DMS153 treated with DMSO at 0.1 percent for 48 hours (cell line): Measurements from ENCODE around the gene RNF180.
"Not testable (repeated sequence)": the region's sequence is repeated elsewhere in the genome, so short reads cannot be mapped to it uniquely, and the experiment has no call there.

ENCODE experiments used
- DNase-seq: peaks from one replicate; lab custom pipeline; 2025; ENCODE audit not compliant: unreplicated experiment; lab: John Stamatoyannopoulos, UW

The RNF180 gene

DNA sequence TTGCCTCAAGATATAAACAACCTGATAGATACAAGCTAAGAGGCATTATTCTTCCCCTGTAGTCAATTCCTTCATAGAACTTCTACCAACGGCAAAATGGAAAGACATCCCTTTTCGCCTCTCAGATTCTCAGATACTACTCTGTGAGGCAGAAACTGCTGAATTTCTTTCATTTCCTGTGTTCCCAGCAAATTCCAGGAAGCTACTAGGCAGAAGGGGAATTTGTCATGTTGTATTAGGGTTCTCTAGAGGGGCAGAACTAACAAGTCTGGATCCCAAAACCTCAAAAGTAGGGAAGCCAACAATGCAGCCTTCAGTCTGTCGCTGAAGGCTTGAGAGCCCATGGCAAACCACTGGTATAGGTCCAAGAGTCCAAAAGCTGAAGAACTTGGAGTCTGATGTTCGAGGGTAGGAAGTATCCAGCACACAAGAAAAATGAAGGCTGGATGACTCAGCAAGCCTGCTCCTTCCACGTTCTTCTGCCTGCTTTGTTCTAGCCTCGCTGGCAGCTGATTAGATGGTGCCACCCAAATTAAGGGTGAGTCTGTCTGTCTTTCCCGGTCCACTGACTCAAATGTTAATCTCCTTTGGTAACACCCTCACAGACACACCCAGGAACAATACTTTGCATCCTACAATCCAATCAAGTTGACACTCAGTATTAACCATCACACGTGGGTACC lies 15.2 kb downstream of the RNF180 start:
- DNase-seq = no peak

DNA sequence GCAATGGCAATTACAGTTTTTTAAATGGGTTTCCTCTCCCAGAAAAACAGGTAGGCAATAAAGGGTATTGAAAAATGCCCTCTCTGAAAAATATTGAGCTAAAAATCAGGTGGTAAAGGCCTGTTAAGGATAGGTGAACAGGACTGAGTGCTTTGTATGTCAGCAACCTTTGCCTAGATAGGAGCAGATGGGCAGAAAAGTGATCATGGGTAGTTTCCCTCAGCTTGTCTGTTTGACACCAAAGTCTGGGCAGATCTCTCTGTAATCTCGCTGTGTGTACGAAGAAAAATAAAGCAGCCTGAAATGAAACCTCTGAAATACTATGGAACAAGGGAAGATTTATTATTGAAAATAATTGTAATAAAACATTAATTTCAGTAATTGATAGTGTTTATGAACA lies 15.8 kb downstream of the RNF180 start:
- DNase-seq = no peak

DNA sequence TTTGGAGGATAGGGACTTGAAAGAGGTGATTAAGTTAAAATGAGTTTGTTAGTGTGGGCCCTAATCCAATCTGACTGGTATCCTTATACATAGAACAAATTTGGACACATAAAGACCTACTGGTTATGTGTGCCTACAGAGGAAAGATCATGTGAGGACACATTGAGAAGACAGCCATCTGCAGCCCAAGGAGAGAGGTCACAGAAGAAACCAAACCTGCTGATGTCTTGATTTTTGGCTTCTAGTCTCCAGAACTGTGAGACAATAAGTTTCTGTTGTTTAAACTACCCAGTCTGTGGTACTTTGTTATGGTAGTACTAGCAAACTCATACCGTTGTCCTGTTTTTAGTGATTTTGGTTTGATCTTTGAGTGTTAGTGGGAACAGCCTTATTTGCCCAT lies 18.3 kb downstream of the RNF180 start:
- no peak for DNase-seq

DNA sequence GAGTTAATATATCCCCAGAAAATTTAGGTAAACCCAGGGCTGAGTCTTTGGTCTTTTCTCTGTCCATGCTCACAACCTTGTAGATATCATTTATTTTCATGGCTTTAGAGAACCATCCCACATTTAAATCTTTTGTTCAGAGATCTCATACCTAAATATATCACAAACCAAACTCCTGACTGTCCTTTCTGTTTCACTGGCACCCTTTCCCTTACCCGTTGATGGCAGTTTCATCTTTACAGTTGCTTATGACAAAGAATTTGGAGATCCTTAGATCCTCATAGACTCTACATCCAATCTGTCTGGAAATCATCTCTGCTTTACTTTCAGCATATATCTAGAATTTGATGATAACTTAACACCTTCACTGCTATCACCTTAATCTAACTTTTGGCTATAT lies 19.2 kb downstream of the RNF180 start:
- no peak for DNase-seq

DNA sequence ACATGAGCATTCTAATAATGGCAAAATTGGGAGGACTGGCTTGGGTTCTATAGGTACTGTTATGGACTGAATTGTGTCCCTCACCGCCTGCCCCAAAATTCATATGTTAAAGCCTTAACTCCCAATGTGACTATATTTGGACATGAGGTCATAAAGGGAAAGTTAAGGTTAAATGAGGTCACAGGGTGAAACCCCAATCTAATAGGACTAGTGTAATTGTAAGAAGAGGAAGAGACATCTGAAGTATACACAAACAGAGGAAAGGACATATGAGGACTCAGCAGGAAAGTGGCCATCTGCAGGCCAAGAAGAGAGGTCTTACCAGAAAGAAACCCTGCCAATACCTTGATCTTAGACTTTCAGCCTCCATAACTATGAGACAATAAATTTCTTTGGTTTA lies 23.1 kb downstream of the RNF180 start:
- DNase-seq = no peak

DNA sequence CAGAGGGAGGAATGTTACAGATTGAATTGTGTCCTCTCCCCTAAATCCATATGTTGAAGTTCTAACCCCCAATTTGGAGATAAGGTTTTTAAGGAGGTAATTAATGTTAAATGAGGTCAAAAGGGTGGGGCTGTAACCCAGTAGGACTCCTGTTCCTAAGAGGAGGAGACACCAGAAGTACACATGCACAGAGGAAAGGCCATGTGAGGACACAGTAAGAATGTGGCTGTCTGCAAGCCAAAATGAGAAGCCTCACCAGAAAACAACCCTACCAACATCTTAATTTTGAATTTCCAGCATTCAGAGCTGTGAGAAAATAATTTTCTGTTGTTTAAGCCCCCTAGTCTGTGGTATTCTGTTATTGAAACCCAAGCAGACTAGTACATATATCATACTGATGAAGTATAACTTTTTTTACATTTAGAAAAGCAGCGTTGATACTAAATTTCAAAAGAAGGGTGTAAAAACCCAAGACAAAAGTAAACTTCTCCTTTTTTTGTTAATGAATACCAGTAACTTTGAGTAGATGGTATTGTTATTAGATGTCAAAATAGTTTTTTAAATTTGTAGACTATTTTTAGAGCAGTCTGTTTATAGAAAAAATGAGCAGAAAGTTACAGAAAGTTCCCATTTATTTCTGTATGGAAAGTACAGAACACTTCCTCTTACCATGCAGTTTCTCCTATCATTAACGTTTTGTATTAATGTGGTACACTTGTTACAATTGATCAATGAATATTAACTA lies 25.1 kb downstream of the RNF180 start:
- DNase-seq = no peak

DNA sequence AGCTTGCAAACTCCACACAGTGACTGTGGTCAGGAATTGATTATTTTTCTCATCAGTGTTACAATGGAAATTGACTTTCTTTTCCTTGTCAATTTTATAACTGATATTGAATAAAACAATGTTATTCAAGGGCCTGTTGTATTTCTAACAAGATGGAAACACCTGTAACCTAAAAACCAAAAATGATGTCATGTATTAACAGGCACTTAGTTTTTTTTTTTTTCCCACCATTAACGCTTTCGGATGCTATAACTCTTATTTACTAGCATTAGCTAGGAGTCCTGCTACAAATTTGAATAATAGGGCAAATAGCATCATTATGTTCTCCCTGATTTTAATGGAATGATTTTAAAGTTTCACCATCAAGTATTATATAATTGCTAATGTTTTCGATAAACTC lies 30.3 kb downstream of the RNF180 start:
- DNase-seq = no peak

DNA sequence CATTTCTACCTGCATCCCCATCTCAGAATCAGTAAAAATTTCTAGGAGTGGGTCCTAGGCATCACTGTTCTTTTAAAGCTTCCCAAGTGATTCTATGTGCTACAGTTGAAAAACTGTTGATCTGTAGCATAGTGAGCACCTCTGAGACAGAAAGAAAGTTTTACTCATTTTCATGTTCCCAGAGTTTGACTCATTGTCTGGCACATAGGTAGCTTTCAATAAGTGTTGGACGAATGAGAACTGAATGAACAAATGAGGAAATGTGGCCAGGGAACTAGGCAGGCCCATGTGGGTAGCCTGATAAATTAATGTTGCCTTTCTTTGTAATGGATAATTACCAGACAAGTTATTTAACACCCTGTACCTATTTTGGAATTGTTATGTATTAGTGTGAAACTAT lies 33.8 kb downstream of the RNF180 start:
- no peak for DNase-seq

DNA sequence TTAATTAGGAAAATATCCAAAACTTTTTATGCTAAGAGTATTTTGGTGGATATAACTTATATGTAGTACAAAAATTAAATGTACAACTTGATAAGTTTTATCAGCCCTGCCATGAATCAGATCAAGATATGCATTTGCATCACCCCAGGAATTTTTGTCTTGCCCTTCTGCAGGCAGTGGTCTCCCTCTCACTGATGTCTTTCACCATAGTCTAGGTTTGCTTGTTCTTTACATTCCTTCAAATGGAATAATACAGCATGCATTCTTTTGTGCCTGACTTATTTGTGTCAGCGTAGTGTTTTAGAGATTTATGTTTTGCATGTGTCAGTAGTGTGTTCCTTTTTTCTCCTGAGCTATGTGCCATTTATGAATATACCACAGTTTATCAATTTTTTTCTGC lies 36.4 kb downstream of the RNF180 start:
- DNase-seq = no peak

DNA sequence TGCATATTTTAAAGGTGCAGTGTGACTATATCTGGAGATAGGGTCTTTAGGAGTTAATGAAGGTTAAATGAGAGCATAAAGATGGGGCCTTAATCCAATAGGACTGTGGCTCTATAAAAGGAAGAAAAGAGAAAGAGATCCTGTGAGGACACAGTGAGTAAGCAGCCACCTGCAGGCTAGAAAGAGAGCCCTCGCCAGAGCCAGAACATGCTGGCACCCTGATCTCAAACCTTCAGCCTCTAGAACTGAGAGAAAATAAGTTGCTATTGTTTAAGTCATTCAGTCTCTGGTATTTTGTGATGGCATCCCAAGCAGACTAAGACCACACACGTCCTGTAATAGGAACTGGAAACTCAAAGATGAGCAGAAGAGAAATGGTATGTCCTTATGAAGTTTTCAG lies 41.0 kb downstream of the RNF180 start:
- DNase-seq = no peak

DNA sequence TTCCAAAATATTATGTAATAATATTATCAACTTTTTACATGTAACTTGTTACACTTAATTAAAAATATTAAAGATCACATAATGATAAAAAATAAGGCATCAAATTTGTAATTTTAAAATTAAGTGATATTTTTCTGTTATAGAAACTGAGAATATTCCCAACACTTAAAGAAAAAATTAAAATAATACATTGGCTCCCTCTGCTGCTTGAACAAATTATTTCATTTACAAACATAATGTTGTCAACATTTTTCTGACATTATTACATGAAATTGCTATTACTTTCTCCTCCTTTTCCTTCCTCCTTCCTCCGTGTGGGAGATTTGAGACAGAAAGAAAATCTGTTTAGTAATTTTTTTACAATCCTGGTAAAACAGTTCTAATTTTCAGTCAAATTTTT lies 42.3 kb downstream of the RNF180 start:
- DNase-seq = no peak

DNA sequence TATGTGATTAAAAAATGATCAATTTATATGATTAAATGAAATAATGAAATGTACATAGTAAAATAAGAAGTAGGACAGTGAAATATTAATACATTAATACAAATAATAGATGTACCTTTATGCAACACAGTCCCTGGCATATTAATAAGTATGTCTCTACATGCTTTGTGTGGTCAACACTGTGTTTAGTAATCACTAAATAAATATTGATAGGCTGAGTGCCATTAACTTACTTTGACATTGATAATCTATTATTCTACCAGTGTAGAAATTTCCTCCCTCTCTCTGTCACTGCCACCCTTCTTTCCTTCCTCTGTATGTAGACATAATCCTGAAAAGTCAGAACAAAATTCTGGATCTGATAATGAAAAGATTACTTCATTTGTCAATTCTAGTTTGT lies 43.7 kb downstream of the RNF180 start:
- DNase-seq = no peak

DNA sequence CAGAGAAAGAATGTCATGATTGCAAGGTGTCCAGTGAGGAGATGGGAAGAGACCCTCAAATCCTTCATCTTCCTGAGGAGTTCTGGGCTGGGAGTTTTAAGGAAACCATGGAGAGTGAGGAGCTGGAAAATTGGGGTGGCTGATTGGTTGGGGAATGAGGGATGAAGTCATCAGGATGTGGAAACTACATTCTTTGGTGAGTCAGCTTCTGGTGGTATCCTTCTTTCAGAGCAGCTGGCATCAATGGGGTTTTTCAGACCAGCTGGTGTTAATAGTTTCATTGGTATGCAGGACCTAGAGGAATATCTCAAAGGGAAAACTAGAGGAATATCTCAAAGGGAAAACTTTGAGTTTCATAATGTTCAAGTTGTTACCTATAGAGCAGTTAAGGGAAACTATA lies 45.2 kb downstream of the RNF180 start:
- DNase-seq = no peak

DNA sequence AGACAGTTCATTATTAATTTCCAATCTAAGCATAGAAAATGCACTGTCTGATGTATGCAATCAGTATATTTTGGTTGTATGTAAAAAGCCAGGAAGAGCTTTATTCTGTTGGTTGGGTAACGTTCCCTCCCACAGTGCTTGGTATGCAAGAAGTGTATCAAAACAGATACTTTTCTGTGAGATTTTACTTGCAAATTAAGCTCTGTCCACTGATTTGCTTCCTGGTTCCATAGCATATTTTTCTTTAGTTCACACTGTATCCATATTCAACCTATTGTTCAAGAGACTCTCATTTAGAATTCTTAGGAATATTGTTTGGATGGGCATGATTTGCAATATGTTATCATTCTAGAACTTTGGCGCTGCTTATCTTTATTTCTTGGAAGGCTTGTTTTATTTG lies 47.4 kb downstream of the RNF180 start:
- DNase-seq = no peak

DNA sequence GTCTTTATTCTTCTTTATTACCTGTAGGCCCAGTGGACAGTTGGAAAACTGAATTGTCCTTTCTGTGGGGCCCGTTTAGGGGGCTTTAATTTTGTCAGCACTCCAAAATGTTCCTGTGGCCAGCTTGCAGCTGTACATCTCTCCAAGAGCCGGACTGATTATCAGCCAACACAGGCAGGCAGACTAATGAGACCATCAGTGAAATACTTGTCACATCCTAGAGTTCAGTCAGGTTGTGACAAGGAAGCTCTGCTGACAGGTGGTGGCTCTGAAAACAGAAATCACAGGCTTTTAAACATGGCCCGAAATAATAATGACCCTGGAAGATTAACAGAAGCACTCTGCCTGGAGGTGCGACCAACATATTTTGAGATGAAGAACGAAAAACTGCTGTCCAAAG lies 47.9 kb downstream of the RNF180 start:
- no peak for DNase-seq

DNA sequence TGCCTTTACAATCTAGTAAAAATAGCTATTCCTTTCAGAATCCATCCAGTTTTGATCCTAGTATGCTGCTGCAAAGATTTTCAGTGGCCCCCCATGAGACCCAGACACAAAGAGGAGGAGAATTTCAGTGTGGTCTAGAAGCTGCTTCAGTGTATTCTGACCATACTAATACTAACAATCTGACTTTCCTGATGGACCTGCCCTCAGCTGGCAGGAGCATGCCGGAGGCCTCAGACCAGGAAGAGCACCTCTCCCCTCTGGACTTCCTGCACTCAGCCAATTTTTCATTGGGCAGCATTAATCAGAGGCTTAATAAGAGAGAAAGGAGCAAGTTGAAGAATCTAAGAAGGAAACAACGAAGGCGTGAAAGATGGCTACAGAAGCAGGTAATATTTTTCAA lies 48.5 kb downstream of the RNF180 start:
- no peak for DNase-seq

DNA sequence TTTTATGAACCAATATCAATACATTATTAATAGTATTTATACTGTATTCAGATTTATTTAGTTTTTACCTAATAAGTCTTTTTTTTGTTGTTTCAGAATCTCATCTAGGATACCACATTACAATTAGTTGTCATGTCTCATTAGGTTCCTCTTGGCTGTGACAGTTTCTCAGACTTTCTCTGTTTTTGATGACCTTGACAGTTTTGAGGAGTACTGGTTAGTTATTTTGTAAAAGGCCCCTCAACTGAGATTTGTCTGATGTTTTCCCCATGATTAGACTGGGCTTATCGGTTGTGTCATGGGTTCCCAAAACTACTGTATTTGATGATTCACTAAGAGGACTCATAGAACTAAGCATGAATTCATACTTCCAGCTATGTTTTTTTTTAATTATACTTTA lies 56.3 kb downstream of the RNF180 start:
- DNase-seq = no peak

DNA sequence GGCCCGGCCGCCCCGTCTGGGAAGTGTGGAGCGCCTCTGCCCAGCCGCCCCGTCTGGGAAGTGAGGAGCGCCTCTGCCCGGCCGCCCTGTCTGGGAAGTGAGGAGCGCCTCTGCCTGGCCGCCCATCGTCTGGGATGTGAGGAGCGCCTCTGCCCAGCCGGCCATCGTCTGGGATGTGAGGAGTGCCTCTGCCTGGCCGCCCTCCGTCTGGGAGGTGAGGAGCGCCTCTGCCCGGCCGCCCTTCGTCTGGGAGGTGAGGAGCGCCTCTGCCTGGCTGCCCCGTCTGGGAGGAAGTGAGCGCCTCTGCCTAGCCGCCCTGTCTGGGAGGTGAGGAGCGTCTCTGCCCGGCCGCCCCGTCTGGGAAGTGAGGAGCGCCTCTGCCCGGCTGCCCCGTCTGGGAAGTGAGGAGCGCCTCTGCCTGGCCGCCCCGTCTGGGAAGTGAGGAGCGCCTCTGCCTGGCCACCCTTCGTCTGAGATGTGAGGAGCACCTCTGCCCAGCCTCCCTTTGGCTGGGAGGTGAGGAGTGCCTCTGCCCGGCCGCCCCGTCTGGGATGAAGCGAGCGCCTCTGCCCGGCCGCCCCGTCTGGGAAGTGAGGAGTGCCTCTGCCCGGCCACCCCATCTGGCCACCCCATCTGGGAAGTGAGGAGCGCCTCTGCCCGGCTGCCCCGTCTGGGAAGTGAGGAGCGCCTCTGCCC lies 59.8 kb downstream of the RNF180 start:
- DNase-seq = not testable (repeated sequence)

DNA sequence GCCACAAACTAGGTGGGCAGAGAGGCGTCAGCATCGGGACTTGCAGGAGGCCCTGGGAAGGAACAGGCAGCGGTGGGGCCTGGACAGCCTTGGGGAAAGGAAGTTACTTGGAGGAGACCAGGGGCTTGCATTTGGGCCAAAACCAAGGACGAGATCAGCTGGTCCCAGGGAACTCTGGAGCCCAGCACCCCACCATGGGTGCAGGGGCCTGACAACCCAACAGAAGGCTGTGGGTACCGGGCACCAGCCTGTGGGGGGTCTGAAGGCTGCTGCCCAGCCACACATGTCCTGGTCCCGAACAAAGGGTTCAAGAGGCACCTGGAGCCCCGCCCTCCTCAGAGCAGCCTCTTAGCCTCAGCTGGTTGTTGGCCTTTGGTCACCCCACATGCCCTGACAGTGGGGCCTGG lies 61.5 kb downstream of the RNF180 start:
- not testable (repeated sequence) for DNase-seq

DNA sequence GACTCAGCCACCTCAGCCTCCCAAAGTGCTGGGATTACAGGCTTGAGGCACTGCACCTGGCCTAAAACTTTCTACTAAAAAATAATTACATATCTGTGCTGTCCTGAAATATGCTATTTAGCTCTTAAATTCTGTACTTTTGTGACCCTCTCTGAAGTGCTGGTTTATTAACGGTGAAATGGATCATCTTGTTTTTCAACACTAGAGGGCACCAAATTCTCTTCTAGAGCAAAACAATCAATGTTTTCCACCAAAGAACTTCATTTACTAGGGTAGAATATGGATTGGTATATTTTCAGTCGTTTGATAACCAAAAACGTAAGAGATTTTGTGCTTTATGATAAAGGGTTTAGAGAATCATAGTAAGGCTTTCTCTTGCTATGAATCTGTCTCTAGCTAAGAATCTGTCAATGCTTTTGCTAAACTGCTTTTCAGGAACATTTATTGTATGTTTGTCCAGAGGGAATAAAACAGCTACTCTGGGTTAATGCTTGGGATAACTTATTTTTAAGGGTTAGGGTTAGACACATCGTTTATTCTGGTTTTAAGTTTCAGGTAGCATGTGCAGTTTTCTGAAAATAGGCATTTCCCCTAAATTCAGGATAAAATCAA lies 63.6 kb downstream of the RNF180 start:
- DNase-seq = no peak

DNA sequence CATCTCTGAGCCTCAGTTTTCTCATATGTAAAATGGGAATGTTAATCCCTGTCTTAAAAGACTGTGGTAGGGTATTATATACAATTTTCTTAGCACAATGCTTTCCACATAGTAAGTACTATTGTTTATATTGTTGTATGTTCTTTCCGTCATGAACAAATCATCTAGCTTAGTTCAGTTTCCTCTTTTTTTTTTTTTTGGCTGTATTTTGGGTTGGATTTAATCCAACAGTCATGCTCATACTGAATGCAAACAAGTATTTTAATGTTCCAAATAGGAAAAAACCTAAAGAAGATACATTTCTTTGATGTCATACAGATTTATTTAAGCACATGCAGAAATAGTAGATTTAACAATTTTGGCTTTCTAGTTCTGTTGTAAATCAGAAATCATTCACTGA lies 95.1 kb downstream of the RNF180 start:
- no peak for DNase-seq

DNA sequence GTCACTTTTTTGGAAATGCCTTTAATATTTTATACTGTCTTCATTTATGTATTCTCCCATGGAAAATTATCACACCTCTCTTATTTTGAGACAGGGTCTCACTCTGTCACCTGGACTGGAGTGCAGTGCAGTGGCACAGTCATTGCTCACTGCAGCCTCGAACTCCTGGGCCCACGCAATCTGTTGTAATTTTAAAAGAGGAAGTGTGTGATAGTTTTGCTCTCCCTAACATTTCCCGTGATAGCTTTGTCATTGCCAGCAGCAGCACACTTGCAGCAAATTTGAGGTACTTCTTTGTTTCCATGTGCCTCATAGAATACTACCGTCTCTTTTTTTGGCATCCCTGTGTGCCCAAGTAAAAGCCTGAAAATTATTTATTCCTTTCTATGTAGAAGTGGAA lies 103.5 kb downstream of the RNF180 start:
- no peak for DNase-seq
